ENCODE measurements around the gene SLC41A1.

DNA sequence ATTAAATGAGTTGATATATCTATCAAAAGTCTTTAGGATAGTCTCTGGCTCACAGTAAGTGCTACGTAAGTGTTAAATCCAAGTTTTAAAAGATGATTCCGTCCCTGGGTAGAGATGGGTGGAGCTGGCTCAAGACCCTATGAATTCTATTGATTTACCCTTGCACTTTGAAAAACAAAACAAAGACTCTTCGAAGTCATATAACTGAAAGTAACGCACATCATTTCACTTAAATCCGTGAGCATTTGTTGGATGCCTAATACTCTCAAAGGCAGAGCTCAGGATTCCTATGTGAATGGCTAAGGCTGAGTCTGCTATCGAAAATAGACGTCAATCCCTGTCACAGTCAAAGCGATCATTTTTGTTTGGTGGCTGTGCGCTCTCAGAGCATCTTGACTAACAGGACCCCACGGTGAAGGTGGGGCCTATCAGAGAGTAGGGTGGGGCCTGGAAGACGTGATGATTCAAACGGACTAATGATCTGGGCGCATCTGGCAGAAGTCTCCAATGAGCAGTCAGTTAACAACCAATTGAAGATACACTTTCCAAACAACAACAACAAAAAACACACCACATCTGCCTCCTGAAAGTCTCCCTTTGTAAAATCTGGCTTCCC, 61.9 kb downstream of the SLC41A1 start:
- TF ChIP-seq POLR2AphosphoS5 (IDR thresholded peaks at IDR 0.05) (no peak), EP300 (IDR thresholded peaks at IDR 0.05; ENCODE audit: low read depth) (no peak)
- TF ChIP-seq, protein P1, sequence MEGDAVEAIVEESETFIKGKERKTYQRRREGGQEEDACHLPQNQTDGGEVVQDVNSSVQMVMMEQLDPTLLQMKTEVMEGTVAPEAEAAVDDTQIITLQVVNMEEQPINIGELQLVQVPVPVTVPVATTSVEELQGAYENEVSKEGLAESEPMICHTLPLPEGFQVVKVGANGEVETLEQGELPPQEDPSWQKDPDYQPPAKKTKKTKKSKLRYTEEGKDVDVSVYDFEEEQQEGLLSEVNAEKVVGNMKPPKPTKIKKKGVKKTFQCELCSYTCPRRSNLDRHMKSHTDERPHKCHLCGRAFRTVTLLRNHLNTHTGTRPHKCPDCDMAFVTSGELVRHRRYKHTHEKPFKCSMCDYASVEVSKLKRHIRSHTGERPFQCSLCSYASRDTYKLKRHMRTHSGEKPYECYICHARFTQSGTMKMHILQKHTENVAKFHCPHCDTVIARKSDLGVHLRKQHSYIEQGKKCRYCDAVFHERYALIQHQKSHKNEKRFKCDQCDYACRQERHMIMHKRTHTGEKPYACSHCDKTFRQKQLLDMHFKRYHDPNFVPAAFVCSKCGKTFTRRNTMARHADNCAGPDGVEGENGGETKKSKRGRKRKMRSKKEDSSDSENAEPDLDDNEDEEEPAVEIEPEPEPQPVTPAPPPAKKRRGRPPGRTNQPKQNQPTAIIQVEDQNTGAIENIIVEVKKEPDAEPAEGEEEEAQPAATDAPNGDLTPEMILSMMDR (IDR thresholded peaks at IDR 0.05): no peak
